PFSK-1 (cell line): ENCODE measurements around the gene STEAP1B.

Source experiments
- FOXP2 ChIP-seq: optimal IDR thresholded peaks from 2 replicates; pipeline ENCODE3; 2011; ENCODE audit warnings: borderline replicate concordance, control low read depth, inconsistent platforms; ENCODE audit not compliant: insufficient read depth; ENCODE audit errors: extremely low read length, extremely low read depth
- POLR2AphosphoS5 ChIP-seq: IDR thresholded peaks from 2 replicates; pipeline ENCODE4 v1.6.1; 2012; ENCODE audit warnings: low read depth, mild to moderate bottlenecking, control low read depth, low read length, moderate library complexity
- SIN3A ChIP-seq: IDR thresholded peaks from 2 replicates; pipeline ENCODE4 v1.6.1; 2012; ENCODE audit warnings: mild to moderate bottlenecking, low read length, moderate library complexity, borderline replicate concordance; ENCODE audit not compliant: insufficient read depth
- TAF1 ChIP-seq: IDR thresholded peaks from 2 replicates; pipeline ENCODE4 v1.6.1; 2012; ENCODE audit warnings: low read length, control low read depth, borderline replicate concordance; ENCODE audit not compliant: insufficient read depth
- TF ChIP-seq, protein P1 (sequence below), 2 experiments: IDR thresholded peaks; 2 replicates each; pipeline versions ENCODE4 v1.6.1 to v1.8.0; 2011 to 2012; ENCODE audit warnings: low read depth in 2 of 2, low read length in 2 of 2, control low read depth in 1 of 2, inconsistent platforms in 1 of 2, mild to moderate bottlenecking in 1 of 2, moderate library complexity in 1 of 2; ENCODE audit not compliant: insufficient read depth in 1 of 2

STEAP1B gene

DNA sequence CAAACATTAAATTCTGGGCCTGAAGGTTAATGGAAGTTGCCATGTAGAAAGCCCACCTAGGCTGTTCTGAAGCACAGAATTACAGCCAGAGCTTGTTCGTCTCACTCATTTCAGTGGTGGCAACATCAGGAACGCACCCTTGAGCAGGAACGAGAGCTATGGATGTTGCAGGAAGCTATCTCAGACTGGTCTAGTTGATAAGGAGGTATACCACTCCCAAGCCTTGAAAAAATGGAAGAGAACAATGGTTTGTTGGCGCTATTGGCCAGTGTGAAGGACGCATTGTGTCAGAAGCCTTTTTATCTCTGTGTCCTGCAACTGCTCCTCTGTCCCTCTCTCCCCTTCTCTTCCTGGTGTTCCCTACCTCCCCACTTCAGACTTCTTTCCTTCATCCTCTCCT lies 82.1 kb downstream of the STEAP1B start:
- TF ChIP-seq, protein P1, sequence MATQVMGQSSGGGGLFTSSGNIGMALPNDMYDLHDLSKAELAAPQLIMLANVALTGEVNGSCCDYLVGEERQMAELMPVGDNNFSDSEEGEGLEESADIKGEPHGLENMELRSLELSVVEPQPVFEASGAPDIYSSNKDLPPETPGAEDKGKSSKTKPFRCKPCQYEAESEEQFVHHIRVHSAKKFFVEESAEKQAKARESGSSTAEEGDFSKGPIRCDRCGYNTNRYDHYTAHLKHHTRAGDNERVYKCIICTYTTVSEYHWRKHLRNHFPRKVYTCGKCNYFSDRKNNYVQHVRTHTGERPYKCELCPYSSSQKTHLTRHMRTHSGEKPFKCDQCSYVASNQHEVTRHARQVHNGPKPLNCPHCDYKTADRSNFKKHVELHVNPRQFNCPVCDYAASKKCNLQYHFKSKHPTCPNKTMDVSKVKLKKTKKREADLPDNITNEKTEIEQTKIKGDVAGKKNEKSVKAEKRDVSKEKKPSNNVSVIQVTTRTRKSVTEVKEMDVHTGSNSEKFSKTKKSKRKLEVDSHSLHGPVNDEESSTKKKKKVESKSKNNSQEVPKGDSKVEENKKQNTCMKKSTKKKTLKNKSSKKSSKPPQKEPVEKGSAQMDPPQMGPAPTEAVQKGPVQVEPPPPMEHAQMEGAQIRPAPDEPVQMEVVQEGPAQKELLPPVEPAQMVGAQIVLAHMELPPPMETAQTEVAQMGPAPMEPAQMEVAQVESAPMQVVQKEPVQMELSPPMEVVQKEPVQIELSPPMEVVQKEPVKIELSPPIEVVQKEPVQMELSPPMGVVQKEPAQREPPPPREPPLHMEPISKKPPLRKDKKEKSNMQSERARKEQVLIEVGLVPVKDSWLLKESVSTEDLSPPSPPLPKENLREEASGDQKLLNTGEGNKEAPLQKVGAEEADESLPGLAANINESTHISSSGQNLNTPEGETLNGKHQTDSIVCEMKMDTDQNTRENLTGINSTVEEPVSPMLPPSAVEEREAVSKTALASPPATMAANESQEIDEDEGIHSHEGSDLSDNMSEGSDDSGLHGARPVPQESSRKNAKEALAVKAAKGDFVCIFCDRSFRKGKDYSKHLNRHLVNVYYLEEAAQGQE (IDR thresholded peaks at IDR 0.05; ENCODE audit: insufficient read depth in 1 of 2, low read depth in 2 of 2, low read length in 2 of 2): no peak
- TF ChIP-seq FOXP2 (no peak), POLR2AphosphoS5 (no peak), SIN3A (no peak), TAF1 (no peak)

DNA sequence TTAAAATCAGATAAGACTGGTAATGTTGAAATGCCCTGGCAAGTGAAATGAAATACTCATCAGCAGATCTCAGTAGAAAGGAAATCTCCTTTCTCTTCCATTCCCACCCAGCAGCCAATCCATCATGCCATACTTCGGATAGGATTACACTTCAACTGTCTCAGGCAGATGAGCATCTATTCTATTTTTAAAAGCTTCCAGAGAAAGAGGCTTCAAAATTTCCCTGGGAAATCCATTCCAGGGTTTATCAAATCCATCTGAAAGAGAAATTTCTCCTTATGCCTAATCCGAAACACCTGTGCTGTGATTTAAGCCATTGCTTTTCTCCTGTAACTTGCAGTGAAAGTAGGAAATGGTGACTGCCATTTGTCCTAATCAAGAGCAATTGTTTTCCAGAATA lies 82.6 kb downstream of the STEAP1B start:
- TF ChIP-seq TAF1 (no peak), SIN3A (no peak), FOXP2 (no peak), POLR2AphosphoS5 (no peak)
- TF ChIP-seq, protein P1 (IDR thresholded peaks at IDR 0.05; ENCODE audit: insufficient read depth in 1 of 2, low read depth in 2 of 2, low read length in 2 of 2): no peak

DNA sequence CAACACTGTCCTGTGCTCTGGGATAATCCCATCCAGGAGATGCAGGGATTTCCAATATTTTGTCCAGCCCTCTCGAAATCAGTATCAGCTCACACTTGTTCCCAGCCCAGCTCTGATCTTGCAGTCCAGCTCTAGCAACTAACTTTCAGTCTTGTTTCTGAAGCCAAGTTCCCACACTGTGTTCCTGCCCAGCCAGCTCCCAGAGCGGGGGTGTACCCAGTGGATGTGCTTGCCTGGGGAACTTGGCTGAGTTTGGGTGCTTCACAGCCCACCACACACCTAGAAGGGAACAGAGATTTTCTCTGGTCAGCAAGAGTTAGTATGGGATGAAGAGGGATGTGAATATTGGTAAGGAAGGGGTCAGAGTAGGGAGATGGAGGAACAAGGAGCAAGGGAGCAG lies 85.6 kb downstream of the STEAP1B start:
- TF ChIP-seq TAF1 (no peak), FOXP2 (no peak), SIN3A (no peak), POLR2AphosphoS5 (no peak)
- TF ChIP-seq, protein P1 (IDR thresholded peaks at IDR 0.05; ENCODE audit: insufficient read depth in 1 of 2, low read depth in 2 of 2, low read length in 2 of 2): no peak

DNA sequence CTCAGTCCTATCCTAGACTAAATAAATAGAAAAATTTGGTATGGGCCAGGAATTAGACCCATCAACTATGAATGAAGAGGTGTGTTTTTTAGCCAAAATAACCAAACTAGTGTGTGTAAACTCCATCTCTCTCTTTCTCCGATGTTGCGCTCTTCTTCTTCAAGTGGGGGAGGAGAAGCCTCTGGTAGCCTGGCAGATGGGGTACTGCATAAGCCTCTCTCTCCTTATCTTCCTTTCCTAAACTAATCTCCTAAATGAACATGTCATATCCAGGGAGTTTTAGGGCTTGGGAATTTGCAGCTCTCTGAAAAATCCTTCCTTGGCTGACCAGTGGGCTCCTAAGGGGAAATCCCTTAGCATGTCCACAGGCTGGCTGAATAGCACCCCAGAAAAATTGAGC lies 86.8 kb downstream of the STEAP1B start:
- TF ChIP-seq POLR2AphosphoS5 (no peak), SIN3A (no peak), TAF1 (no peak)

DNA sequence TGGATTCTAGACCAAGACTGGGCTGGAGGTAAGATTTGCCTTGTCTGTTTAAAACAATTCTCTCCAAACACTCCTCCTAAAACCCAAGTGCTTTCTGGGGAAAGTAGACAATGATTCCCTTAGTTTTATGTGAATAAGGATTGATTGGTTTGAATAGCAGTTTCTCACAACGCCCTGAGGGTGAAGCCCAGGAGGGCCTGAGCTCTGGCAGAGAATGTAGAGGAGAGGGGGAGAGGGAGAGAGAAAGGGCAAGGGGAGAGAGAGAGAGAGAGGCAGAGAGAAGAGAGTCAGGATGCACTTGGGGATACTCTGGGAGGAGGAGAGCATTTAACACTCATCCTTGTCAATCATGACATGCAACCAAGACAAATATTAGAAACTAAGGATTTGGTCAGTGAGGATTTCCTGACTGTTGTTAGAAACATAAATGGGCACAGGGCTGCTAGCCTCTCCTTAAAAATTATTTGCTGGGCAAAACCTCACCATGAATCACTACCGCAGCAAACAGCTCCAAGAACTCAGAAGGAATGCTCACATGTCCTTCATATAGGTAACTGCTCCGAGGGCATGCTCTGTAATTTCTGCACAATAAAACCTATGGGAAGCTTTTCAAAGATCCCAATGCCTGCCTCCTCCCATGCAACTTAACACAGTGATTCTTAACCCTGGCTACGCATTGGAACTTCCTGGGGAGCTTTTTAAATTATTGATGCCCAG lies 87.9 kb downstream of the STEAP1B start:
- TF ChIP-seq SIN3A: no peak
- TF ChIP-seq POLR2AphosphoS5: no peak
- TF ChIP-seq, protein P1 (IDR thresholded peaks at IDR 0.05; ENCODE audit: insufficient read depth in 1 of 2, low read depth in 2 of 2, low read length in 2 of 2): no peak
- no peak for TF ChIP-seq FOXP2
- TF ChIP-seq TAF1: no peak
